NCI-H1930 (cell line): ENCODE results near the gene SDR42E2.
A peak's percentile ranks its signal among the peaks of the same experiment; 100 is the strongest.
"Not testable (repeated sequence)": the region's sequence is repeated elsewhere in the genome, so short reads cannot be mapped to it uniquely, and the experiment has no call there.

Experiments used
- DNase-seq, 2 experiments: peaks; one replicate each; lab custom pipeline; 2025; lab: John Stamatoyannopoulos, UW

Gene SDR42E2

GRCh38 chr16:22191532-22192260, 29.4 kb downstream of the SDR42E2 start:
- DNase-seq, result no peak

- DNase-seq, result no peak
Measured at GRCh38 chr16:22192261-22193062, 30.2 kb downstream of the SDR42E2 start.

GRCh38 chr16:22193063-22193411, 30.7 kb downstream of the SDR42E2 start:
- no peak for DNase-seq

GRCh38 chr16:22194707-22195444, 32.6 kb downstream of the SDR42E2 start:
- DNase-seq, result no peak

GRCh38 chr16:22195445-22195694, 33.1 kb downstream of the SDR42E2 start:
- DNase-seq, result no peak

GRCh38 chr16:22195695-22196558, 33.6 kb downstream of the SDR42E2 start:
- DNase-seq, result peak; percentile 79 to 90

GRCh38 chr16:22196559-22197168, 34.4 kb downstream of the SDR42E2 start:
- not testable (repeated sequence) for DNase-seq

GRCh38 chr16:22198547-22199293, 36.4 kb downstream of the SDR42E2 start:
- DNase-seq, result no peak

- DNase-seq, result no peak
Measured at GRCh38 chr16:22202261-22202637, 39.9 kb downstream of the SDR42E2 start.

GRCh38 chr16:22203091-22203490, 40.8 kb downstream of the SDR42E2 start:
- DNase-seq, result no peak

- DNase-seq, result no peak
Measured at GRCh38 chr16:22204091-22204655, 41.9 kb downstream of the SDR42E2 start.

- DNase-seq, result no peak
Measured at GRCh38 chr16:22205577-22206012, 43.3 kb downstream of the SDR42E2 start.

GRCh38 chr16:22206013-22206841, 43.9 kb downstream of the SDR42E2 start, which contains the start of gene EEF2K:
Gene EEF2K, plus strand, starts transcription at chr16:22206278. Its CDS starts 19,452 bp downstream, at chr16:22225730.
- DNase-seq, result peak; percentile 97

GRCh38 chr16:22206842-22207714, 44.8 kb downstream of the SDR42E2 start:
- no peak for DNase-seq

- DNase-seq, result no peak
Measured at GRCh38 chr16:22207715-22208360, 45.5 kb downstream of the SDR42E2 start.

- no peak for DNase-seq
Measured at GRCh38 chr16:22210285-22210684, 48.0 kb downstream of the SDR42E2 start.

GRCh38 chr16:22210854-22211253, 48.5 kb downstream of the SDR42E2 start:
- no peak for DNase-seq

- no peak for DNase-seq
Measured at GRCh38 chr16:22213236-22213635, 50.9 kb downstream of the SDR42E2 start.
